Fibroblast of skin of back (primary cell): ENCODE measurements around the gene GAGE10. TPM values are rescaled to one million over a fixed set of nuclear protein-coding genes. Genes with fewer than 3 reads are reported as not detected.

Experiments
- DNase-seq: peaks from one replicate; pipeline ENCODE4 v3.0.0-alpha.2; 2013
- polyA plus RNA-seq, 2 experiments: library from polyadenylated mRNA; unstranded; fragments of 120-200 nt; gene quantifications; one replicate each; pipeline ENCODE4 v1.2.1, GENCODE V29; 2013; ENCODE audit not compliant: insufficient read length in 2 of 2

Gene GAGE10, protein sequence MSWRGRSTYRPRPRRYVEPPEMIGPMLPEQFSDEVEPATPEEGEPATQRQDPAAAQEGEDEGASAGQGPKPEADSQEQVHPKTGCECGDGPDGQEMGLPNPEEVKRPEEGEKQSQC
- not detected for polyA plus RNA-seq (2013, experiment 1 of 2; ENCODE audit: insufficient read length)
- polyA plus RNA-seq (2013, experiment 2 of 2; ENCODE audit: insufficient read length) = not detected

DNA sequence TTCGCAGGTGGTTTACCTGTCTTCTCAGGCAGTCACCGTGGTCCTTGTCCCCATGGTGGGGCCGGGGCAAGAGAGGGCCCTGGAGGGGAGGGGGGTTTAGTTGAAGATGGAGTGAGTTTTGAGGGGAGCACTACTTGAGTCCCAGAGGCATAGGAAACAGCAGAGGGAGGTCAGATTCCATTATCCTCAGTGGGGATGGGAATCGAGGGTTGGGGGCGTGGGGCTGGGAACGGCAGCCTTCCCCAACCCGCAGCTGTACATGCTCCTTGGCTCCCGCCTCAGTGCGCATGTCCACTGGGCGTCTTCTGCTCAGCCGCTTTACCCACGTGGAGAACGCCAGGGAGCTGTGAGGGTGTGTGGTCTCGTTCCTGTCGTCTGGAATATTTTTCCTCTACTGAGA is at the start of gene GAGE10:
Gene GAGE10, plus strand, starts transcription at position 301 of the 400 bp plus-strand sequence. CDS start 1,214 bp downstream, outside the sequence.
- no peak for DNase-seq

DNA sequence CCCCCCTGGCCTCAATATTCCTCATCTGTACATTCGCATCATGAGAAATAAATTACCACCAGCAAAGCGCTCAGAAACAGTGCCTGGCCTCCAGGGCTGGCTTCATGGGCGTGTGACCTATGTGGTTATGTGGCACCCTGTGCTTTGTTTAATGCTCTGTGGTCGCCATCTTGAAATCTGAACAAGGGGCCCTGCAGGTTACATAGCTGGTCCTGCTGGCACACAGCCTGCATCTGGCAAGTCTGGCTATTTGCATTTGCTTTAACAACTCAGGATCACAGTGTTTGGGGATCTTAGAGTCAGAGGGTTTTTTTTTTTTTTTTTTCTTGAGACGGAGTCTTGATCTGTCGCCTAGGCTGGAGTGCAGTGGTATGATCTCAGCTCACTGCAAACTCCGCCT is 48.8 kb upstream of the GAGE10 start:
- no peak for DNase-seq

DNA sequence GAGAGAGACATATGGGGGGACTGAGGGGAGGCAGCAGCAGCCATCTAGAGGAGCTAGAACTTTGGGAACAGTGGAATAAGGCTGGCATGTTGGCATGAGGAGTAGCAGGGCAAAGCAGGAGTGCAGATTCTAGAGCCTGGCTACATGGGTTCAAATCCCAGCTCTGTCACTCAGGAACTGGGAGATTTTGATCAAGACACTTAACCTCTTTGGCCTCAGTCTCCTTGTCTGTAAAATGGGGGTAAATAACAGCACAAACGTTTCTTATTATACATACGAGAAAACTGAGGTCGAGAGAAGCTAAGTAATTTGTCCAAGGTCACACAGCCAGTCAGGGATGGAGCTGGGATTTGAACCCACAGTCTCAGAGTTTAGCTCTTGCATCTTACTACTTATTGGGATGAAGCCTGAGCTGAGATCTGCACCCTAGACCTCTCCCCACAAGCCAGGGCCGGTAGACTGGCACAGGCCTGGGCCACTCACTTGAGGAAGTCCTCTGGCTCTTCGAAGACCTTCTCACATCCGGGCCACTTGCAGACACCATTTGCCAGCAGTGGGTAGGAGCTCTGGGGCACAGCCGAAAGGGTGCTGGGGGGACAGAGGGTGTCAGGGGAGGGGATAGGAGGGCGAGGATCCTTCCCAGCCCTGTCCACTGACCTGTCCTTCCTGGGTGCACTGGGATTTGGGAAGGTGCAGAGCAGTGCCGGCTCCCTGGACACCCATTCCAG is 47.0 kb upstream of the GAGE10 start:
- DNase-seq = no peak

DNA sequence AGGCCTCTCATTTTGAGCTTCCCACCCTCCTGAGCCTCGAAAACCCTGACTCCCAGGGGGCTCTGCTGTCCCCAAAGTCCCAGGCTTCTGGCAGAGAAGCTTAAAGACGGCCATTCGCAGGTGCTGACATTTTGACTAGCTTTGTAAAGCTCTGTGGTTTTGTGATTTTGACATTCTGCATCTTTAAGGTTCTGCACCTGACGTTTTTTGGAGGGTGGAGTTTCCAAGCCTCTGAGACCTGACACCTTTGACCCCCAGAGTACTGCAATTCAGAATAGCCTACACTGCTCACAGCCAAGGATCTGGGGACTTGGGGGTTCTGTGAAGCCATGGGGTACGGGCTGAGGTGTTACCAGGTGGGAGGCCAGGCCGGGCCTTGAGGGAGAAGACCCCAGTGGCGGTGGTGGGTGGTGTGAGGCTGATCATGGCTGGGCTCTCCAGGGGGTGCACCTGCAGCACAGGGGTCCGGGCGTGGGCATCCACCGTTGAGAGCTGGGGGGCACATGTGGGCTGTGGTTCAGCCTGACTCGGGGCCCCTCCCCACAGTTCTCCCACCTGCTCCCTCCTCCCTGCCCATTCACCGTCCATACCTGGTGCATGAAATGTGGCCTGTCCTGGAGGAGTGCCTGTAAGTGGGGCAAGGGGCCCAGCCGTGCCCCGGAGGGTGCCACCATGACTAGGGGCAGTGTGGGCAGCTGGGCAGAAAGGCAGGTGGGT is 46.2 kb upstream of the GAGE10 start:
- no peak for DNase-seq

DNA sequence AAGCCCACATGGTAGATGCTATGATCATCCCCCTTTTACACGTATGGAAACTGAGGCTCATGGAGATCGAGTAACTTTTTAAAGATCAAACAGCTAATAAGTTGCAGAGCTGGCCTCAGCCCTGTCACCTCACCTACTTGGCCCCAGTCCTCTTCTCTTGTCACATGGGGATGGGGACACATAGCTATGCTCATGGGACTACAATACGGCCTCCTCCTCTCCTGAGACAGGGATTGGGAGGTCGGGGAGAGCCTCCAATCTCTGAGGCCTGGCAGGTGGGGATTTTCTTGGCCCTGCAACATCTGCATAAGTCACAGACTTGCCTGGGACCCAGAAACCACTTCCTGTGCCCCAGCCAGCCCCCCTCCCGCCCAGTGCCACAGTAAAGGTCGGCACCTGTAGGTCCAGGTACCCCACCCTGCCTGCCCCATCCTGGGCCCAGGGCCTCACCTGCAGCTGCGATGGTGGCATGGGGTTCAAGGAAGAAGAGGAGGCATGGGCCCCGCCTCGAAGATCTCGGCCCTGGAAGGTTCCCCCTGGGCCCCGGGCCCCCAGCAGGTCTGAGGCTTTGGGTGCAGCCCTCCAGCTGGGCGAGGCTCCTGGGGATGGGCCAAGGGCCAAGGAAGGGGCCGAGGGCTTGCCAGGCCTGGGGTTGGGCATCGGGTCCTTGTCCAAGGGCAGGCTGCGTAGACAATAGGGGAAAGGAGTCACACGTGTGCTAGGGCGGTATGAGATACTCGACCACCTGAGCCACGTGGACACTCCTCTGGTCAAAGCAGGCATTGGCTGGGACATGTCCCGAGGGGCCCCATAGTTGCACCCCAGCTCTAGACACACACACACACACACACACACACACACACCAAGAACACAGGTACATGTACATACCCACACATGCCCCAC is 45.3 kb upstream of the GAGE10 start:
- DNase-seq = no peak

DNA sequence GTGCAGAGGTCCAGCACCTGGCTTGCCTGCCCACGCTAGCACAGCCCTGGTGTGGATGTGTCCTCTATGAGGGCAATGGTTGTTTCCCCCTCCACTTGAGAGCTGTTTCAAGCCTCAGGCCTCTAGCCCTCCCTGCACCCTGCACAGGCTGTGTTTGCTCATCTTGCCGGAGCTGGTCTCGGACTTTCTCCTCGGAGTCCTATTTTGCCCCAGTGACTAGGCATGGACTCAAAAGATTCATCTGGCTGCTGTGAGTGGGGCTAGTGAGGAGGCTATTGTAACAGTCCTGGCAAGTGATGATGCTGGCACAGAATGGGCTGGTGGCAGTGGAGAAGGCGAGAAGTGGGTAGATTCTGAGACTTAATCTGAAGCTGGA is 44.7 kb upstream of the GAGE10 start:
- no peak for DNase-seq

DNA sequence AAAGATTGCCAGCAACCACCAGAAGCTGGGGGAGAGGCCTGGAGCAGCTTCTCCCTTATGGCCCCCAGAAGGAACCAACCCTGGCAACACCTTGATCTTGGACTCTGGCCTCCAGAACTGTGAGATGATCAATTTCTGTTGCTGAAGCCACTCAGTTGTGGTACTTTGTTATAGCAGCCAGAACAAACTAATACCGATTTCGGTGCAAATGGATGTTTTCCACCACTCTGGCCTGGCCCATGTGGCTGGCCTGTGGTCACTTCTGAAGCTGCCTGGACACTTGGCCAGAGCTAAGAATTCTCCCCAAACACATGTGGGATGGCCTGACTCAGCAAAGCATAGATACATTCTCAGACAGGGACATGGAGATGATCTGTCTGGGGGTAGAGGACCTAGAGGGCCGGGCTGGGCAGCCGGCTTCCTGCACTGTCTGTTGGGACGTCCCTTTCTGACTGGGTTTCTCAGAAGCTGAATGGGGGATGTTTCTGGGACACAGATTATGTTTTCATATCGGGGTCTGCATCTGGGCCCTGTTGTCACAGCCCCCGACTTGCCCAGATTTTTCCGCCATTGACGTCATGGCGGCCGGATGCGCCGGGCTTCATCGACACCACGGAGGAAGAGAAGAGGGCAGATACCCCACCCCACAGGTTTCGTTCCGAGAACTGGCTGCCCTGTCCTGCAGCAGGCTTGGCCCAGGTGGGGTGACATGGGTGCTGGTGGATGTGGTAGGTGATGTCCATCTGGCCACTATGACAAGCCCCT is 43.0 kb upstream of the GAGE10 start:
- no peak for DNase-seq

DNA sequence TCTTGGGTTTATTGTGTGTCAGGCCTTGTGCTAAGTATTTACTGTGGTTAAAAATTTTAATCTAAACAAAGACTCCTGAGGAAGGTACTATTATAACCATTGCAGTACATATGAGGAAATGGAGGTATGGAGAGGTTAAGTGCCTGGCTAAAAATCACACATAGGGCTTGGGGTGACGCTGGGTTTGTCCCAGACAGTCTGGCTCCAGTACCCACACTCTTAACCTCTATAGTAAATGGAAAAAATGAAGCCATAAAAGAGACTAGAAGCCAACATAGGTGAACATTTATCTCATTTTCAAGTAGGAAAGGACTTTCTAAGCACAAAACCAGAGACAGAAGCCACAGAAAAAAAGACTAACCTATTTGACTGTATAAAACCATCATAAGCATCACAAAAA is 40.8 kb upstream of the GAGE10 start:
- no peak for DNase-seq

DNA sequence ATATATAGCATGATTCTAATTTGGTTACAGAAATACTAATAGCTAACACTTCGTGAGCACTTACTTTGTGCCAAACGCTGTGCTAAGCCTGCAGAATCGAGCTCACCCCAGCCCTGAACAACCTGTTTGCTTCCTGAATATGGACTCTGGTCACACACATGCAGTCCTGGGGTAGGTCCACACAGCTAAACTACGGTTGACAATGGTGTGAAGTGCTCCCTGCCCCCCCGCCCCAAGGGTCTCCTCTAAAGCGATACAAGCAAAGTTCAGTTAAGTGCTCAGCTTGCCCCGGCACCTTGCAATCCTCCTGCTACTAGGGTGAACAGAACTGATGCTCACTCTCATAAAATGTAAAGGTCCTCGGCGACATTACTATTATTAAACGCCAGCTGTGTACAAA is 39.8 kb upstream of the GAGE10 start:
- no peak for DNase-seq

DNA sequence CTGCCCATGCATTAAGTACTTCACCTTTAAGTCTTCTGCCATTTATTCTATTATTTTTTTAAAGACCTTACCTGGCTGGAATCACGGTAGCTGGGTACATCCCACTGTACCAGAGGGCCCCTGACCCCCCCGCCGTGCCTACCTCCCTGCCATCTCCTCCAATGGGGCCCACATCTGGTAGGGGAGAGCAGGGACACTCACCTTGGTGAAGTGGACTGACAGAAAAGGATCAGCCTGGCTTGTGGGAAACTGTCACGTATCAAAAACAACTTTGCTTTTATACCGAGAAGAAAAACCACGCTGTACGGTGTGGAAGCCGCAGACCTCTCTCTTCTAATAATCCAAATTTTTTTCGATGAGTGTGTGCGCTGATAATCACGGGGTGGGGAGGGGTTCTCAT is 39.0 kb upstream of the GAGE10 start, which contains the start of gene FOXP3:
Gene FOXP3, minus strand, starts transcription at position 251 of the 400 bp plus-strand sequence. CDS start 6,205 bp downstream, outside the sequence.
- no peak for DNase-seq

DNA sequence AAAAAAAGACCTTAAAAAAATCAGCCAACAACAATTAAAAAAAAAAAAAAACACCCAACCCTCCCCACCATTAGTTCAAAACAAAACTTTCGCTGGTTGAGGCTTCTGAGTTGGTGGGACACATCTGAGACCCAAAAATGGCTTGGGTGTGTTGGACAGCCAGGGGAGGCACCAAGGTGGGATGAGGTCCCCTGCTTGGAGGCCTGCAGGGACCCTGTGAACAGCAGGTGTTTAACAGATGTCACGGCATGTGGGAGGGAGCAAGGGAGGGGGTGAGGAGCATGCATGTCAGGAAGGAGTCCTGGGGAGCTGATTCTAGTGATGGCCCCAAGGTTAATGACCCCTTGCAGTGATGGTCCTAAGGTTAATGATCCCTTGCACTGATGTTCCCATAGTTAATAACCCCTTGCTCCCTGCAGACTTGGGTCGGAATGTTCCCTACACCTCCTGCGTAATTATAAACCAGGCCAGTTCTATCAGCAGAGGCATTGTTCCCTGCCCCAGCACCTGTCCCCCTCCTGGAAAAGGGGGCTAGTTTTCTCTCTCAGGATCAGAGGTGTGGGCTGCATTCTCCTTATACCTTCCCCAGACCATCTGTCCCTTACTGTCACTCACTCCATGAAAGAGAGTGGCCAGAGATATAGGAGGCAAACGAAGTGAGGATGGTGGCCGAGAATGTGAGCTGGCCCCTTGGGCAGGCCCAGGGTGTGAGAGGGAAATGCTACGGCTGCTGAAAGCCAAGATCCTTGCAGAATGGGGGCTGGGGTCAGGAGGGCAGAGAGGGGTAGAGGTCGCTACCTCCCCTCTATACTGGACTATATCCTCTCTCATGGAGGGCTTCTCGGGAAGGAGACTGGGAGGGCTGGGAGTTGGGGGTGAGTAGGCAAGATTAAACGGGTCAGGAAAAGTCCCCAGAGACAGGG is 36.7 kb upstream of the GAGE10 start:
- no peak for DNase-seq

DNA sequence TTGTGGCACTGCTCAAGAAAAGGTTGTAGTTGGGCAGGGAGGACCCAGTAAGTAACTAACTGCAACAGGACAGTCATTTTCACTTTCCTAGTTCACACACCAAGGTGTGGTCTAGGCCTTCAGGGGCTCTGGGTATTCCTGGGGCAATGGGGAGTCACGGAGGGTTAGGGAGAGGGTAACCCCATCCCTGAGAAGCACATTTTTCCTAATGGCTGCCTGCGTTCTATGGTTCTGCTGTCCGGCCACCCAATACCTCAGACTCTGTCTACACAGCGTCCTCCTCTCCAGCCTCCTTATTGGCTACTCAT is 34.8 kb upstream of the GAGE10 start:
- no peak for DNase-seq

DNA sequence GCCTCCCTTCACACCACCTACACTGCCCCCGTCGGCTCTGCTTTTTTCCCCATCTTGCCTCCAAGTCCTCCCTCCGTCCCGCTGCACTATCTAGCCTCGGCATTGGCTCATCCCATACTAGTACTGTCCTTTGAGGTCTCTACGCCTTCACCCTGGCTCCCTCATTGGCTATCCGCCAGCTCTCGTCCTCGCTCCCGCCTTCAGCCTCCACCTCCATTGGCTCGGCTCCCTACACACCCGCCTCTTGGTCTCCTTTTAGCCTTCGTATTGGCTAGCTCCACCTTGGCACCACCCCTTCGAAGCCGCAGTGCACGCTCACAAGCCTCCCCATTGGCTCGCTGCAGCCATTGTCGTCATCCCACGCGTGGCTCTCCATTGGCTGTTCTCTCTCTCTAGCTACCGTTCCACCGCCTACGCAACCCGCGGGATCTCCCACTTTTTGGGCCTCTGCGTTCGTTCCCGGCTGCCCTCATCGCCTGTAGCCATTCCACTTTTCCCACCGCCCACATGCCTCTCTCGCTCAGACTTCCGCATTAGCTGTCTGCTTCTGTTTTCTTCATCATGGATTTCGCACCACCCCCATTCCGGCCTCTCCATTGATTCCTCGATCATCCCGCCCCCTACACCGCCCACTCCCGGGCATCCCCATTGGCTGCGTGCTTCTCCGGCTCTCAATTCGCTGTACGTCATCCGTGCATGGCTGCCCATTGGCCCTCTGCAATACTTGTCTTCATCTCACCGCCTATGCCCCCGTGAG is 34.3 kb upstream of the GAGE10 start:
- DNase-seq = peak; percentile 98

DNA sequence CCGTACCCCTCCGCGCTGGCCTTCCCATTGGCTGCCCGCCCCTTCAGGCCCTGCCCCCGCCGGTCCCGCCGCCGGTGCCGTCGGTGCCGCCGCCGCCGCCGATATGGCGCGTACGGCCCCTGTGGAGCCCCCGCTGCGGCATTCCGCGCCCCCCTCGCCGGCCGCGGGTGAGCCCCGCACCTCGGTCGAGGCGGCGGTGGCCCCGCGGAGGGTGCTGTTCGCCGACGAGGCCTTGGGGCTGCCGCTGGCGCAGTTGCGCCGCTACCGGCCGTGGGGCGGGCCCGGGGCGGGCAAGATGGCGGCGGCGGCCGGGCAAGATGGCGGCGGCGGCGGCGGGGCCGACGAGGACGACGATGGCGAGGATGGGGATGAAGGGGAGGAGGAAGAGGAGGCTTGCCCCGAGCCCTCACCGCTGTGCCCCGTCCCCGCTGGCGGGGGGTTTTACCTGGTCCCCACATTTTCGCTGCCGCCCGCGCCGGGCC is 33.6 kb upstream of the GAGE10 start, which contains the start of gene PPP1R3F:
Gene PPP1R3F, plus strand, starts transcription at position 27 of the 482 bp plus-strand sequence. Its CDS starts 77 bp downstream, at position 104.
- DNase-seq = no peak

DNA sequence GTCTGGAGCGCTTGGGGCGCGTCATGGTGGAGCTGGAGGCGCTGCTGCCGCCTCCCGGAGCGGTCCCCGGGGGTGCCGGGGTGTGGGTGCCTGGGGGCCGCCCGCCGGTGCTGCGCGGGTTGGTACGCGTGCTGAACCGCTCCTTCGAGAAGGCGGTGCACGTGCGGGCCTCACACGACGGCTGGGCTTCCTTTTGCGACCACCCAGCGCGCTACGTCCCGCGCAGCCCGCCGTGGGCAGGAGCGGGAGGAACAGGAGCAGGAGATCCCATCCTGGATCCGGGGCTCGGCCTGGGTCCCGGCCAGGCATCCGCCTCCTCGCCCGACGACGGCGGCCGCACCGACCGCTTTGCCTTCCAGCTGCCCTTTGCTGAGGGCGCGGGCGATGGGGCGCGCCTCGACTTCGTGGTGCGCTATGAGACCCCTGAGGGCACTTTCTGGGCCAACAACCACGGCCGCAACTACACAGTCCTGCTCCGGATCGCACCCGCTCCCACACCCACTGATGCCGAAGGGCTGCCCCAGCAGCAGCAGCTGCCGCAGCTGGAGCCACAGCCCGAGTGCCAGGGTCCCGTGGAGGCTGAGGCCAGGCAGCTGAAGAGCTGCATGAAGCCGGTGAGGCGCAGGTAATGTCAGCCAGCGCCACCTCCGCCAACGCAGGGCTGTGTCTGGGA is 33.1 kb upstream of the GAGE10 start:
- peak; percentile 0 for DNase-seq

DNA sequence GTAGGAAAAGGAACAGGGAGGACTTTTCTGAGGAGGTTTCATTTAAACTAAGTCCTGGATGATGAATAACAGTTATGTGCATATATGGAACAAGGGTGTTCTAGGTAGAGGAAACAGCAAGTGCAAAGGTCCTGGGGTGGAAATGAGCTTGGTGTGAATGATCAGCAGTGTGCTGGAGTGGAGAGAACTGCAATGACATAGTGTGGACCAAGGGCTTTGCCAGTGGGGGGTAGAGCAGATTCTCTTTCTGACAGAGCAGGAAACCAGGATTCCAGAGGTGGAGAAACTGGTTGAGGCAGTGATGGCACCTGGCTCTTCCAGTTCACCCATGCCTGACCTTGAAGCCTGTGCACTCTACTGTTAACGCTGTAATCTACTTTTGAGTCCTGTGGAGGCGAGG is 32.1 kb upstream of the GAGE10 start:
- no peak for DNase-seq

DNA sequence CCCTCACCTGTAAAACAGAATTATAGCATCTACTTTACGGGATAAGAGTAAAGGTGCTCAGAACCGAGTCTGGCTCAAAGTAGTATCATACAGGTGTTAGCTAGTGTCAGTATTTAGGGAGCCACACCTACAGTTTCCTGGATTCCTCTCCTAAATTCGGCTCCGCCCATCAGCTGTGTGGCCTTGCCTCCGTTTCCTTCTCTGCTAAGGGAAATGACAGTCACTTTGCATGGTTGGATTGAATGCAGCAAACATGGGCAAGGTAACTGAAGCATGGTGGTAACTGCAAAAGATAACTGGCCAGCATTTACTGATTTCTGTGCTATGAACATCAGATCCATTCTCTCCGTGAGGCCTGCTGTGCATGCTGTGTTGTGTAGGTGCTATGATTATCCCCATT is 31.0 kb upstream of the GAGE10 start:
- no peak for DNase-seq

DNA sequence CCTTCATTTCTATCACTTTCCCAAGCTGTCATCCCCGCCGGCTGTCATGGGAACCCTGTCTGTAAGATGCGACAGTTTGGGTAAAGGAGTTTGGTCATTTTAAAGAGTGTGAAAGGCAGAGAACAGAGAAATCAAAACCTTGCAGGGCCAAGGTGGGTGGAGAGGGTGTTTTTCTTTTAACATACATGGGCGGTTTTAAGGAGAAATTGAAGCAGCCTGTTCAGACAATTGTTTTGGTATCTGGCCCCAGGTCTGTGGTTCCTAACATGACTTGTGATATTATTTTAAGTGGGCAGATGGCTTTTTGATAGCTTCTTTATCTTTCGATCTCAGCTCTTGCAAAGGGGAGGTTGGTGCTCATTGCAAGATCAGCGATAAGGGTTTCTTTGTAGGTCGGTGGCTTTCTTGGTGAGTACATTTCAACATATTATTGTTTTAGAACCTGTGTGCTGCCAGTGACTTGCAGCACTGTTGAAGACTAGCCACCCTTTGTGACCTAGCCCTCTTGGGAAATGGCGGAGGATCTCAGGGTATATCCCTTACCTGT is 30.2 kb upstream of the GAGE10 start:
- DNase-seq = no peak

DNA sequence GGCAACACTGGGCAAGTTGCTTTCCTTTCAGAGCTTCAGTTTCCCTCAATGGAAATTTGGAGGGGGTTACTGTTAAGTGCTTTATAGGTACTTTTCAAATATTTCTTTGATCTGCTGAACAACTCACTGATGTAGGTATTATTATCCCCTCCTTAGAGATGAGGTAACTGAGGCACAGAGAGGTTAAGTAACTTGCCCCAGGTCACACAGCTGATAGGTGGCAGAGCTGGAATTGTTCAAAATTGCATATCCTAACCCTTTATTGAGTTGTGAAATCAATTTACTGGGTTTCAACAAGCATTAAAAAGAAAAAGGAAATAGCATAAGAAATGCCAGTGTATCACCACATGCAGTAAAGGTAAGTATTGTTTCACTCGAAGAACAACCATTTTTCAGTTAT is 27.2 kb upstream of the GAGE10 start:
- no peak for DNase-seq
